Amniotic epithelial cell (primary cell): Measurements from ENCODE around the gene BLMH.
"Not testable (repeated sequence)": the region's sequence is repeated elsewhere in the genome, so short reads cannot be mapped to it uniquely, and the experiment has no call there.

Source experiments
- DNase-seq: peaks from one replicate; pipeline ENCODE4 v3.0.0-alpha.2; 2010; ENCODE audit warnings: low read depth

BLMH gene

DNA sequence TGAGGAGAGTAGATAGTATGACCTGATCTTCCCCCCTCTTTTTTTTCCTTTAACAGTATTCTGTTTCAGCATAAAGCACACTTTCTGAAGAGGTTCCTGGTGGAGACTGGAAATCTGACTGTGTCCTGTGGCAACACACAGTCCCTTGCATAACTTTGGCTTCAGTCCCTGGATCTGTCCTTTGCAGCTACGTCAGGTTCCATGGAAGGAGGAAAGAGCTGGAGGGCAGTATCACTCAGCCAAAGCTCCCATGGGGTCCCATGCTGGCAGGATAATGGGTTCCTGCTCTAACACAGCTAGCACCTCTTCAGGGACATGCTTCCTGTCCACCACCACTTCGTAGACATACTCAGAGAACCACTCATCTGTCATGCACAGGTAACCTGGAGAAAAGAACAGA is 43.0 kb downstream of the BLMH start:
- DNase-seq = no peak

DNA sequence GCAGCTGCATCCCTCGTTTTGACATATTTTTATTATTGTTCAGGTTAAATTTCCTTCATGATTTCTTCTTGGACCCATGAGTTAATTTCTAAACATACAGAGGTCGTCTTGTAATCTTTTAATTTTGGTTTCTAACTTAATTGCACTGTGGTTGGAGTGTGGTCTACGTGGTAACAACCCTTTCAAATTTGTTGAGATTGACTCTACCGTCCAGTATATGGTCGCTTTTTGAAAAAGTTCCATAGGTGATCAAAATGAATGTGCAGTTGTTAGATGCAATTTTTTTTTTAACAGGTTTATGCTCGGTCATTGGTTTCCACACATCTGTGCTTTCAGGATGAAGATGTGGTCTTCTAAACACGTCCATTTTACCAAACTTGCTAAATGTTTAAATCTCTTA is 45.3 kb downstream of the BLMH start:
- DNase-seq = no peak

GRCh38 chr17:30244853-30245385 is 46.8 kb downstream of the BLMH start:
- no peak for DNase-seq

GRCh38 chr17:30243568-30243967 is 48.2 kb downstream of the BLMH start:
- DNase-seq = no peak

DNA sequence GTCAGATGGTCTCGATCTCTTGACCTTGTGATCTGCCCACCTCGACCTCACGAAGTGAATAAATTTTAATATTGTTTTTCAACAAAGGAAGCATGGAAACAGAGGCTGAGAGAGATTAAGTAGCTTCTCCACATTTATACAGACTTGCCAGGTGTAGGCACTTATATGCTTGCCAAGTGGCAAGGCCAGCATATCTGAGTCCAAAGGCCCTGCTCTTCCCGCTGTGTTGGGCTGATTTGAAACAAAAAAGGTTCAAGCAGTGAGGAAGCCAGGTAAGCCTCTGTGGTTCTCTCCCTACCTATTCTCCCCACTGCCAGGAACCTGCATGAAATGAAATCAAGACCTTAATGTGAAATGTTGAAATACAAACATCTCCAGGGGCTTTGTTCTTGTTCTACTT is 48.7 kb downstream of the BLMH start:
- no peak for DNase-seq

- no peak for DNase-seq
Measured at GRCh38 chr17:30241051-30241450, 50.7 kb downstream of the BLMH start.

- DNase-seq = no peak
Measured at GRCh38 chr17:30240177-30240576, 51.6 kb downstream of the BLMH start.

- no peak for DNase-seq
Measured at GRCh38 chr17:30239089-30239462, 52.7 kb downstream of the BLMH start.

GRCh38 chr17:30238387-30239088 is 53.2 kb downstream of the BLMH start:
- no peak for DNase-seq

GRCh38 chr17:30238003-30238344 is 53.8 kb downstream of the BLMH start:
- no peak for DNase-seq

GRCh38 chr17:30237296-30238002 is 54.3 kb downstream of the BLMH start:
- no peak for DNase-seq

GRCh38 chr17:30236766-30237165 is 55.0 kb downstream of the BLMH start:
- peak; percentile 21 for DNase-seq

DNA sequence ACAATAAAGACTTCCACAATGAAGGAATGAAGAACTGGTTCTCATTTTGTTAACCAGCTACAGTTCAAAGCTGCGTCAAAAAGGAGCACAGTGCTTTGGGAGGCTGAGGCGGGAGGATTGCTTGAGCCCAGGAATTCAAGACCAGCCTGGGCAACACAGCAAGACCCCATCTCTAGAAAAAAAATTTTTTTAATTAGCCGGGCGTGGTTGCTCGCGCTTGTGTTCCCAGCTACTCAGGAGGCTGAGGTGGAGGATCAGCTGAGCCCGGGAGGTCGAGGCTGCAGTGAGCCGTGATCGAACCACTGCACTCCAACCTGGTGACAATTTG is 55.5 kb downstream of the BLMH start:
- no peak for DNase-seq

- DNase-seq = no peak
Measured at GRCh38 chr17:30235386-30236296, 56.1 kb downstream of the BLMH start, which contains the start of gene SLC6A4. Gene SLC6A4 (minus strand): TSS chr17:30235697. CDS start chr17:30221958, 13,739 bp downstream.

DNA sequence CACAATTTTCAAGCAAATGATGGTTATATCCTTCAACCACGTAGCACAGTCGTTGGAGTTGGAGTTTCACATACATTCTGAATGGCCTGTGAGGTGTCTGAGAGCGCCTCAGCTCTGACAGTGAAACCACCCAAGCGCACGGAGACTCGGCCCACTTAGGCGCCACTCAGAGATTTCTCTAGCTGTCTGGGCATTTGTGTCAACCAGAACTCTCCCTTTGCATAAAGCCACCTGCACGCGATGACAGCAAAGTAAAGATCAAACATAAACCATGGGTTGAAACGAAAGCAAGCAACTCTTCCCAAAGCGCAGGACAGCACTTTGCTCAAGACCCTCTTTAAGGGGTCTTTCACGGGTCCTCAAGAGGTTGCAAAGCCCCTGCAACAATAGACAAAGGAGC is 56.8 kb downstream of the BLMH start:
- no peak for DNase-seq

DNA sequence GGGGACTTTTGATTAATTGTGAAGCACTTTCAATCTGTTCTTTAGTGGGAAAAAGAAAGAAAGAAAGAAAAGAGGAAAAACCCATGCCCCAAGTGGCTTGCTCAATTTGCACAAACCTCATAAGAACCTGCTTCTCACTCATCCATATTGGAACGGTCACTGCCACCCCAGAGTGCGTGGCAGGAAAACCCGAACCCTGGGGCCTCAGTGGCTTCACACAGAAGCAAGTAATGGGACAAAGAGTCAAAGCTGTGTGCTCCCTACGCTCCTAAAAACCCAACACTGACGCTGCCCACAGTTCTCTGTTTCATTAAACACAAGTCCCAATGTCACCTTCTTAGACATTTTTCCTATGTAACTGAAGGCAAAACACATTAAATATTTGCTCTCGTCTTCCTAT is 57.4 kb downstream of the BLMH start:
- DNase-seq = no peak

- DNase-seq = no peak
Measured at GRCh38 chr17:30232824-30233427, 58.8 kb downstream of the BLMH start.

GRCh38 chr17:30232015-30232823 is 59.5 kb downstream of the BLMH start:
- no peak for DNase-seq

- DNase-seq = no peak
Measured at GRCh38 chr17:30230596-30231125, 61.1 kb downstream of the BLMH start.

DNA sequence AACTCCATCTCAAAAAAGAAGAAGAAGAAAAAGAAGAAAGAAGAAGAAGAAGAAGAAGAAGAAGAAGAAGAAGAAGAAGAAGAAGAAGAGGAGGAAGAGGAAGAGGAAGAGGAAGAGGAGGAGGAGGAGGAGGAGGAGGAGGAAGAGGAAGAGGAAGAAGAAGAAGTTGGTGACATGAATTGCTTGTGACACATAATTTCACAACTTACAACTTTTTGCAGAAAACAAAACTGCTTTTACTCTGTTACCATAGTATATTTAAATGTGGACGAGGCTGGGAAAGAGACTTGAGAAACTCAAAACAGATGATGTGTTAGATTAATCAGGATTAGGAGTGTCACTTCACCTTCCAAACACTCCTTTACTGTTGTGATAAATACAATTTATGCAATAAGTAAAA is 61.7 kb downstream of the BLMH start:
- not testable (repeated sequence) for DNase-seq

DNA sequence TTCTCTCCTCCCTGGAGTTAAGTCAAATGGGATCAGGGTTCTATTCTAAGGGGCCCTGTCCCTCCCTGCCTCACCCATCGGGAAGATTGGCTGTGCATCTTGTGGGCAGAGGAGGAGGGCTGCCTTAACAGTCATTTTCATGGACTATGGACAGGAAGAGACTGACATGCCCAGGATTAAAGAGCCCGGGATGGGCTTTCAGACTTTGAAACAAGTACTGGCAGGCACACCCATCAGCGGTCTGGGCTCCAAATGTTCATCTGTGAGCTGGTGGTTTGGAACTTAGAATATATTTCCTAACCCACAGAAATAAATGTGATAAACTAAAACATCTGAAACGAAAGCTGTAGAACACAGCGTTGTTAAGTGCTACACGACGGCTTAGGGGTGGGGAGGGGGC is 62.7 kb downstream of the BLMH start:
- DNase-seq = no peak
